Liver (tissue), 9 donors: ENCODE data around the gene SLC25A25. TPM values are rescaled to one million over a fixed set of nuclear protein-coding genes. Genes with fewer than 3 reads are reported as not detected.

ENCODE experiments used
- DNase-seq: peaks from one replicate; pipeline ENCODE4 v3.0.0-alpha.2; 2017; ENCODE audit warnings: low spot score
- H3K27ac ChIP-seq, 2 donors: one replicate each; pipeline ENCODE4 v1.7.0; 2013; ENCODE audit warnings: inconsistent platforms in 2 of 2, low read length in 2 of 2, control low read depth in 1 of 2, low read depth in 1 of 2, mild to moderate bottlenecking in 1 of 2
- H3K27me3 ChIP-seq, 4 donors: one replicate each; pipeline versions ENCODE4 v1.6.1 to v1.7.0; 2013; ENCODE audit warnings: low read length in 3 of 4, inconsistent platforms in 1 of 4, mild to moderate bottlenecking in 1 of 4, moderate library complexity in 1 of 4; ENCODE audit not compliant: control insufficient read depth in 4 of 4, insufficient read depth in 4 of 4
- H3K36me3 ChIP-seq, 4 donors: one replicate each; pipeline versions ENCODE4 v1.6.1 to v1.7.0; 2013; ENCODE audit warnings: low read length in 3 of 4, mild to moderate bottlenecking in 3 of 4, low read depth in 1 of 4, moderate library complexity in 1 of 4; ENCODE audit not compliant: control insufficient read depth in 4 of 4, insufficient read depth in 3 of 4
- H3K4me1 ChIP-seq, 4 donors: one replicate each; pipeline versions ENCODE4 v1.6.1 to v1.7.0; 2013; ENCODE audit warnings: low read length in 3 of 4, mild to moderate bottlenecking in 3 of 4, moderate library complexity in 1 of 4; ENCODE audit not compliant: control insufficient read depth in 4 of 4, insufficient read depth in 4 of 4
- H3K4me3 ChIP-seq, 3 donors: one replicate each; pipeline versions ENCODE4 v1.6.1 to v1.7.0; 2013; ENCODE audit warnings: low read length in 3 of 3, control low read depth in 1 of 3, low read depth in 1 of 3, mild to moderate bottlenecking in 1 of 3
- H3K9ac ChIP-seq, 2 donors: one replicate each; pipeline ENCODE4 v1.7.0; 2013; ENCODE audit warnings: low read length in 2 of 2, mild to moderate bottlenecking in 2 of 2, moderate library complexity in 2 of 2, control low read depth in 1 of 2, low read depth in 1 of 2
- H3K9me3 ChIP-seq, 4 donors: one replicate each; pipeline versions ENCODE4 v1.6.1 to v1.7.0; 2013; ENCODE audit warnings: low read length in 3 of 4; ENCODE audit not compliant: control insufficient read depth in 4 of 4
- CTCF ChIP-seq: fragments of 150-350 bp; IDR thresholded peaks from 2 replicates; pipeline ENCODE4 v1.5.1; 2017; ENCODE audit warnings: improper control_type of control experiment, low read depth, low read length; ENCODE audit not compliant: missing input control
- EGR1 ChIP-seq, 2 donors: IDR thresholded peaks; 2 replicates each; pipeline ENCODE4 v1.6.1; 2016 to 2018; ENCODE audit warnings: antibody characterized with exemption in 2 of 2, low read depth in 2 of 2
- FOXA1 ChIP-seq: IDR thresholded peaks from 2 replicates; pipeline ENCODE4 v1.6.1; 2016; ENCODE audit warnings: antibody characterized with exemption
- FOXA2 ChIP-seq: IDR thresholded peaks from 2 replicates; pipeline ENCODE4 v1.6.1; 2016; ENCODE audit warnings: antibody characterized with exemption
- HNF4A ChIP-seq, 2 donors: conservative IDR thresholded peaks; 2 replicates each; pipeline ENCODE4 v1.6.1; 2016; ENCODE audit warnings: antibody characterized with exemption in 2 of 2, mild to moderate bottlenecking in 2 of 2
- HNF4G ChIP-seq: IDR thresholded peaks from 2 replicates; pipeline ENCODE4 v1.6.1; 2016; ENCODE audit warnings: antibody characterized with exemption
- JUND ChIP-seq, 2 donors: IDR thresholded peaks; 2 replicates each; pipeline ENCODE4 v1.6.1; 2016; ENCODE audit warnings: antibody characterized with exemption in 2 of 2
- MAX ChIP-seq: IDR thresholded peaks from 2 replicates; pipeline ENCODE4 v1.6.1; 2016; ENCODE audit warnings: antibody characterized with exemption
- NR2F2 ChIP-seq: IDR thresholded peaks from 2 replicates; pipeline ENCODE4 v1.6.1; 2016; ENCODE audit warnings: antibody characterized with exemption
- RAD21 ChIP-seq, 2 donors: IDR thresholded peaks; 2 replicates each; pipeline ENCODE4 v1.6.1; 2016; ENCODE audit warnings: antibody characterized with exemption in 2 of 2, mild to moderate bottlenecking in 2 of 2
- REST ChIP-seq: IDR thresholded peaks from 2 replicates; pipeline ENCODE4 v1.6.1; 2016; ENCODE audit warnings: antibody characterized with exemption, mild to moderate bottlenecking
- RXRA ChIP-seq, 2 donors: IDR thresholded peaks; 2 replicates each; pipeline ENCODE4 v1.6.1; 2017 to 2018; ENCODE audit warnings: antibody characterized with exemption in 2 of 2, mild to moderate bottlenecking in 1 of 2
- TAF1 ChIP-seq: conservative IDR thresholded peaks from 2 replicates; pipeline ENCODE4 v1.6.1; 2016; ENCODE audit warnings: antibody characterized with exemption, mild to moderate bottlenecking
- YY1 ChIP-seq: IDR thresholded peaks from 2 replicates; pipeline ENCODE4 v1.6.1; 2016; ENCODE audit warnings: antibody characterized with exemption, mild to moderate bottlenecking
- ZBTB33 ChIP-seq: IDR thresholded peaks from 2 replicates; pipeline ENCODE4 v1.6.1; 2016; ENCODE audit warnings: antibody characterized with exemption
- WGBS: extraction: QIAGEN DNeasy Blood & Tissue Kit; methylation state at CpG from one replicate; pipeline ENCODE4 v1.1.7; 2013; 5-methylcytosine and 5-hydroxymethylcytosine counted together
- polyA plus RNA-seq, 2 donors: library from polyadenylated mRNA; stranded (reverse) in 1 of 2; unstranded in 1 of 2; fragments of 200-250 nt in 1 of 2; fragments of >200 nt in 1 of 2; fragmentation: Nextera tagmentation in 1 of 2; extraction: Ambion mirVana in 1 of 2; gene quantifications; one replicate each; pipeline versions ENCODE4 v1.2.1 to v1.2.3, GENCODE V29; 2013 to 2015
- total RNA-seq, 2 donors: library from RNA; depleted of rRNA; stranded (reverse); fragments of >200 nt; gene quantifications; one replicate each; pipeline ENCODE4 v1.2.3, GENCODE V29; 2014
- donor health status: healthy.
- donor health status: healthy.
- donor health status: healthy.
- donor health status: healthy.
- donor health status: healthy.

Gene SLC25A25
- total and polyA plus RNA-seq, 4 donors: 21.7 to 74.6 (median 39.3) TPM

- no peaks in the 10 kb centered on the region for H3K9me3 ChIP-seq
- no peak overlapping the region for H3K9ac ChIP-seq
- peak overlapping the region; percentile 2 to 57 for H3K27ac ChIP-seq
- H3K4me3 ChIP-seq: no peak overlapping the region
- 86% methylated on average over 16 of the region's 16 CpGs for WGBS
- H3K4me1 ChIP-seq: peaks cover 3 to 32% (median 21%) of the 10 kb centered on the region in 4 donors
- no peak for DNase-seq
- H3K36me3 ChIP-seq: no peaks in the 10 kb centered on the region
- TF ChIP-seq RAD21 (IDR thresholded peaks at IDR 0.05) (no peak), YY1 (no peak), TAF1 (no peak), NR2F2 (no peak), JUND (IDR thresholded peaks at IDR 0.05) (no peak), ZBTB33 (no peak), HNF4A (conservative IDR thresholded peaks at IDR 0.05) (no peak), MAX (no peak), CTCF (no peak), FOXA2 (no peak)
- H3K27me3 ChIP-seq: no peaks in the 10 kb centered on the region
These were observed 24.4 kb downstream of the SLC25A25 start for GRCh38 chr9:128092199-128092977.

- no peak overlapping the region for H3K4me3 ChIP-seq
- H3K36me3 ChIP-seq: no peaks in the 10 kb centered on the region
- 85% methylated on average over 4 of the region's 4 CpGs for WGBS
- peak overlapping the region; percentile 57 to 63 for H3K27ac ChIP-seq
- TF ChIP-seq TAF1: no peak
- no peak for TF ChIP-seq REST
- no peak for TF ChIP-seq HNF4G
- TF ChIP-seq FOXA1: no peak
- TF ChIP-seq EGR1 (IDR thresholded peaks at IDR 0.05; ENCODE audit: low read depth in 2 of 2): no peak
- TF ChIP-seq FOXA2: no peak
- no peak for TF ChIP-seq MAX
- TF ChIP-seq RXRA (IDR thresholded peaks at IDR 0.05): no peak
- TF ChIP-seq NR2F2: no peak
- no peak for TF ChIP-seq CTCF
- TF ChIP-seq ZBTB33: no peak
- TF ChIP-seq RAD21 (IDR thresholded peaks at IDR 0.05): no peak
- no peak for DNase-seq
- H3K9ac ChIP-seq: no peak overlapping the region
- H3K9me3 ChIP-seq: no peaks in the 10 kb centered on the region
- H3K27me3 ChIP-seq: no peaks in the 10 kb centered on the region
- peaks cover 9 to 38% (median 25%) of the 10 kb centered on the region in 4 donors for H3K4me1 ChIP-seq
These were observed 25.0 kb downstream of the SLC25A25 start for GRCh38 chr9:128093011-128093410.
